HepG2 (cell line): ENCODE measurements around the gene ZNHIT1. TPM values are rescaled to one million over a fixed set of nuclear protein-coding genes. Genes with fewer than 3 reads are reported as not detected.

Experiments
- ATF6 ChIP-seq: sonication (generic); formaldehyde crosslinking; conservative IDR thresholded peaks from 2 replicates; pipeline ENCODE4 v1.4.0; 2020; ENCODE audit warnings: missing genetic modification reagents
- BORCS8-MEF2B ChIP-seq: sonication (generic); formaldehyde crosslinking; IDR thresholded peaks from 2 replicates; pipeline ENCODE4 v1.8.0; 2022; ENCODE audit warnings: mild to moderate bottlenecking, missing genetic modification reagents
- CREB1 ChIP-seq, 2 experiments: fragments of 450-650 bp in 1 of 2; IDR thresholded peaks; 2 replicates each; pipeline ENCODE4 v1.6.1; 2016 to 2017; ENCODE audit warnings: control low read depth in 1 of 2, mild to moderate bottlenecking in 1 of 2, missing compliant biosample characterization in 1 of 2, missing genetic modification characterization in 1 of 2
- HOXA7 ChIP-seq: sonication (generic); formaldehyde crosslinking; IDR thresholded peaks from 2 replicates; pipeline ENCODE4 v1.8.1; 2022; ENCODE audit warnings: mild to moderate bottlenecking, missing genetic modification reagents, moderate library complexity
- JUN ChIP-seq: sonication (generic); formaldehyde crosslinking; IDR thresholded peaks from 2 replicates; pipeline ENCODE4 v1.4.0; 2020; ENCODE audit warnings: mild to moderate bottlenecking, missing genetic modification reagents
- JUNB ChIP-seq: sonication (generic); formaldehyde crosslinking; IDR thresholded peaks from 2 replicates; pipeline ENCODE4 v1.8.0; 2022; ENCODE audit warnings: missing genetic modification reagents, mild to moderate bottlenecking, borderline replicate concordance
- MXD4 ChIP-seq: IDR thresholded peaks from 2 replicates; pipeline ENCODE4 v1.6.1; 2016; ENCODE audit warnings: mild to moderate bottlenecking, missing biosample characterization, missing genetic modification reagents
- NFKB2 ChIP-seq: sonication (generic); formaldehyde crosslinking; IDR thresholded peaks from 2 replicates; pipeline ENCODE4 v1.4.0; 2020; ENCODE audit warnings: missing genetic modification reagents, borderline replicate concordance
- NRL ChIP-seq: sonication (generic); formaldehyde crosslinking; IDR thresholded peaks from 2 replicates; pipeline ENCODE4 v1.5.0; 2020; ENCODE audit warnings: missing genetic modification reagents, mild to moderate bottlenecking, moderate library complexity, borderline replicate concordance
- PHF21A ChIP-seq: sonication (generic); formaldehyde crosslinking; IDR thresholded peaks from 2 replicates; pipeline ENCODE4 v1.5.0; 2020; ENCODE audit warnings: mild to moderate bottlenecking, missing genetic modification reagents
- POLR2AphosphoS5 ChIP-seq: IDR thresholded peaks from 2 replicates; pipeline ENCODE4 v1.6.1; 2012; ENCODE audit warnings: low read depth, low read length
- RORA ChIP-seq: sonication (generic); formaldehyde crosslinking; IDR thresholded peaks from 2 replicates; pipeline ENCODE4 v1.5.0; 2020; ENCODE audit warnings: mild to moderate bottlenecking, missing genetic modification reagents, moderate library complexity
- SOX13 ChIP-seq, 3 experiments: fragments of 450-650 bp in 1 of 3; sonication (generic) in 1 of 3; formaldehyde crosslinking in 1 of 3; IDR thresholded peaks in 2 of 3; conservative IDR thresholded peaks in 1 of 3; 2 replicates each; pipeline versions ENCODE4 v1.5.0 to v1.6.1; 2016 to 2020; ENCODE audit warnings: antibody characterized with exemption in 1 of 3, mild to moderate bottlenecking in 1 of 3, missing compliant biosample characterization in 1 of 3, missing genetic modification reagents in 1 of 3, moderate library complexity in 1 of 3
- SRSF9 ChIP-seq: fragments of 200-400 bp; formaldehyde crosslinking; IDR thresholded peaks from 2 replicates; pipeline ENCODE4 v1.6.1; 2018; ENCODE audit warnings: borderline replicate concordance, mild to moderate bottlenecking, low read depth, low read length; ENCODE audit not compliant: insufficient read depth, poor library complexity, severe bottlenecking
- TARDBP ChIP-seq: sonication (generic); formaldehyde crosslinking; IDR thresholded peaks from 2 replicates; pipeline ENCODE4 v1.8.0; 2022; ENCODE audit warnings: mild to moderate bottlenecking, missing genetic modification reagents
- TEAD3 ChIP-seq: optimal IDR thresholded peaks from 2 replicates; pipeline ENCODE3; 2016; ENCODE audit warnings: borderline replicate concordance
- ZKSCAN5 ChIP-seq: sonication (generic); formaldehyde crosslinking; IDR thresholded peaks from 2 replicates; pipeline ENCODE4 v1.5.1; 2020; ENCODE audit warnings: mild to moderate bottlenecking, missing genetic modification reagents
- ZMYM2 ChIP-seq: sonication (generic); formaldehyde crosslinking; IDR thresholded peaks from 2 replicates; pipeline ENCODE4 v1.8.0; 2022; ENCODE audit warnings: mild to moderate bottlenecking, missing genetic modification reagents
- ZNF253 ChIP-seq: sonication (generic); formaldehyde crosslinking; IDR thresholded peaks from 2 replicates; pipeline ENCODE4 v1.8.0; 2022; ENCODE audit warnings: mild to moderate bottlenecking, missing genetic modification reagents, borderline replicate concordance
- ZNF33A ChIP-seq: sonication (generic); formaldehyde crosslinking; IDR thresholded peaks from 2 replicates; pipeline ENCODE4 v1.5.1; 2020; ENCODE audit warnings: missing genetic modification reagents, mild to moderate bottlenecking, moderate library complexity, borderline replicate concordance
- ZNF564 ChIP-seq: sonication (generic); formaldehyde crosslinking; IDR thresholded peaks from 2 replicates; pipeline ENCODE4 v1.8.1; 2023; ENCODE audit warnings: mild to moderate bottlenecking, missing genetic modification reagents
- ZNF607 ChIP-seq: sonication (generic); formaldehyde crosslinking; IDR thresholded peaks from 2 replicates; pipeline ENCODE4 v1.5.1; 2020; ENCODE audit warnings: missing genetic modification reagents, mild to moderate bottlenecking, borderline replicate concordance
- ZNF747 ChIP-seq: sonication (generic); formaldehyde crosslinking; IDR thresholded peaks from 2 replicates; pipeline ENCODE4 v1.8.1; 2023; ENCODE audit warnings: missing genetic modification reagents, mild to moderate bottlenecking, borderline replicate concordance
- ZSCAN20 ChIP-seq: sonication (generic); formaldehyde crosslinking; IDR thresholded peaks from 2 replicates; pipeline ENCODE4 v1.4.0; 2020; ENCODE audit warnings: missing genetic modification reagents, mild to moderate bottlenecking, borderline replicate concordance
- polyA plus RNA-seq, 8 experiments: library from polyadenylated mRNA; depleted of rRNA in 3 of 8; stranded (reverse) in 7 of 8; unstranded in 1 of 8; fragments of >200 nt; fragmentation: Illumina TruSeq in 4 of 8; extraction: Trizol in 4 of 8; gene quantifications; 2 replicates each; pipeline versions ENCODE4 v1.2.1 to v1.2.3, GENCODE V29; 2011 to 2016; ENCODE audit warnings: low read depth in 4 of 8, missing spikeins in 1 of 8, mixed read lengths in 1 of 8; ENCODE audit not compliant: insufficient read depth in 1 of 8
- total RNA-seq, 5 experiments: library from RNA; depleted of rRNA; stranded (reverse); fragments of >200 nt; fragmentation: Illumina TruSeq; extraction: Trizol; gene quantifications; 2 replicates each; pipeline ENCODE4 v1.2.3, GENCODE V29; 2016; ENCODE audit warnings: low read depth in 1 of 5

ZNHIT1 gene
- total and polyA plus RNA-seq, 2 of the 13 experiments (the other 11 are each of a cell fraction or from before 2014, with no cell fraction given): 32.5 to 64.5 TPM

- TF ChIP-seq HOXA7 (CRISPR knock-in tag) (no peak), SOX13 (IDR thresholded peaks at IDR 0.05) (0 out of 2 replicates have a peak, but pooled peaks have one; percentile 40), SOX13 (CRISPR knock-in tag; conservative IDR thresholded peaks at IDR 0.05 in 1 of 2, IDR thresholded peaks at IDR 0.05 in 1 of 2) (peak in 1 of 2 experiments; percentile 63; a peak in 2 of 4 replicates), NFKB2 (peak; percentile 37; the same call in 1 of the 2 replicates), PHF21A (CRISPR knock-in tag) (peak; percentile 89), TARDBP (CRISPR knock-in tag) (peak; percentile 80; the same call in 1 of the 2 replicates), RORA (no peak), ZNF33A (CRISPR knock-in tag) (0 out of 2 replicates have a peak, but pooled peaks have one; percentile 82), ATF6 (CRISPR knock-in tag) (0 out of 2 replicates have a peak, but pooled peaks have one; percentile 67), SRSF9 (no peak), ZMYM2 (CRISPR knock-in tag) (peak; percentile 38; the same call in 1 of the 2 replicates), ZNF747 (CRISPR knock-in tag) (peak; percentile 92), CREB1 (IDR thresholded peaks at IDR 0.05) (peak; percentile 40), CREB1 (CRISPR knock-in tag; IDR thresholded peaks at IDR 0.05) (no peak), ZKSCAN5 (CRISPR knock-in tag) (peak; percentile 100), ZNF253 (CRISPR knock-in tag) (no peak), NRL (CRISPR knock-in tag) (peak; percentile 71; the same call in 1 of the 2 replicates), ZNF607 (peak; percentile 42; the same call in 1 of the 2 replicates), ZNF564 (CRISPR knock-in tag) (peak; percentile 74), JUNB (CRISPR knock-in tag) (no peak; the same call in 1 of the 2 replicates), MXD4 (no peak), JUN (CRISPR knock-in tag) (peak; percentile 71; the same call in 1 of the 2 replicates), BORCS8-MEF2B (CRISPR knock-in tag) (no peak), POLR2AphosphoS5 (peak; percentile 99), TEAD3 (CRISPR knock-in tag) (peak; percentile 99), ZSCAN20 (CRISPR knock-in tag) (0 out of 2 replicates have a peak, but pooled peaks have one; percentile 31)
- TF ChIP-seq, all 625 proteins: peak for 254
Observed at GRCh38 chr7:101200862-101201599, 16.9 kb upstream of the ZNHIT1 start, which contains the start of gene MOGAT3 (continued).
